Measurements from ENCODE around the gene PDXP.

PDXP gene

GRCh38 chr22:37629928-37630327 is 28.6 kb upstream of the PDXP start:
- no peak for DNase-seq

- no peak for DNase-seq
Measured at GRCh38 chr22:37630839-37631435, 27.6 kb upstream of the PDXP start.

GRCh38 chr22:37631448-37632173 is 26.9 kb upstream of the PDXP start:
- DNase-seq = no peak

- no peak for DNase-seq
Measured at GRCh38 chr22:37632174-37633088, 26.1 kb upstream of the PDXP start.

- DNase-seq = no peak
Measured at GRCh38 chr22:37633089-37633624, 25.4 kb upstream of the PDXP start.

GRCh38 chr22:37633625-37634416 is 24.7 kb upstream of the PDXP start:
- peak; percentile 20 to 50 for DNase-seq

GRCh38 chr22:37634417-37634924 is 24.1 kb upstream of the PDXP start:
- DNase-seq = no peak

GRCh38 chr22:37635157-37635556 is 23.4 kb upstream of the PDXP start:
- no peak for DNase-seq

GRCh38 chr22:37636186-37636948 is 22.2 kb upstream of the PDXP start:
- no peak for DNase-seq

- no peak for DNase-seq
Measured at GRCh38 chr22:37636949-37637273, 21.6 kb upstream of the PDXP start.

GRCh38 chr22:37638391-37639069 is 20.0 kb upstream of the PDXP start:
- no peak for DNase-seq

GRCh38 chr22:37639070-37639760 is 19.3 kb upstream of the PDXP start, which contains the start of gene SH3BP1:
Gene SH3BP1 (plus strand): TSS chr22:37639669. CDS start chr22:37639788, 119 bp downstream.
- DNase-seq = peak; percentile 5 to 44

GRCh38 chr22:37639771-37640590 is 18.5 kb upstream of the PDXP start:
- DNase-seq = no peak

GRCh38 chr22:37640591-37641560 is 17.6 kb upstream of the PDXP start:
- DNase-seq = no peak

GRCh38 chr22:37641561-37641949 is 17.0 kb upstream of the PDXP start:
- DNase-seq = no peak

- peak; percentile 23 to 28 for DNase-seq
Measured at GRCh38 chr22:37643225-37643847, 15.2 kb upstream of the PDXP start.

- DNase-seq = no peak
Measured at GRCh38 chr22:37647317-37647716, 11.2 kb upstream of the PDXP start.

GRCh38 chr22:37647928-37648327 is 10.6 kb upstream of the PDXP start:
- DNase-seq = no peak

Data from NCI-H2081 (cell line).